ENCODE results near the gene RPS14.
A peak's percentile ranks its signal among the peaks of the same experiment; 100 is the strongest.

Gene RPS14

DNA sequence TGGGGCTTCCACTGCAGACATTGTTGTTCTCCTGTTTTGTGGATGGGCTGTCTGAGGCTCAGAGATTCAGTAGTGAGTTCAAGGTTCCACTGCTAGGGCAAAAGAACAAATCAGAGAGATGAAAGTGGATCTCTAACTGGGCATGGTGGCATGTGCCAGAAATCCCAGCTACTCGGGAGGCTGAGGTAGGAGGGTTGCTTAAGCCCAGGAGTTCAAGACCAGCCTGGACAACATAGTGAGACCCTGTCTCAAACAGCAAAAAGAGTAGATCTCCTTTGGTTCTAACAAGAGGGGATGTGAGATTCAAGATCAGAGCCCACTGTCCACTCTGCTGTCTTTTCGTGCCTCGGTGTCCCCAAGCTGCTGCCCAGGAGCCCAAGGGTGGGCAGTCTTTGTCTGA, 46.6 kb upstream of the RPS14 start:
- in situ Hi-C loops (cut with MboI; ENCODE audit: low pct_unique_long_range_greater_than_20kb, low sequenced_read_pairs, unreplicated experiment), result no loop called here
- TF ChIP-seq, protein P1, sequence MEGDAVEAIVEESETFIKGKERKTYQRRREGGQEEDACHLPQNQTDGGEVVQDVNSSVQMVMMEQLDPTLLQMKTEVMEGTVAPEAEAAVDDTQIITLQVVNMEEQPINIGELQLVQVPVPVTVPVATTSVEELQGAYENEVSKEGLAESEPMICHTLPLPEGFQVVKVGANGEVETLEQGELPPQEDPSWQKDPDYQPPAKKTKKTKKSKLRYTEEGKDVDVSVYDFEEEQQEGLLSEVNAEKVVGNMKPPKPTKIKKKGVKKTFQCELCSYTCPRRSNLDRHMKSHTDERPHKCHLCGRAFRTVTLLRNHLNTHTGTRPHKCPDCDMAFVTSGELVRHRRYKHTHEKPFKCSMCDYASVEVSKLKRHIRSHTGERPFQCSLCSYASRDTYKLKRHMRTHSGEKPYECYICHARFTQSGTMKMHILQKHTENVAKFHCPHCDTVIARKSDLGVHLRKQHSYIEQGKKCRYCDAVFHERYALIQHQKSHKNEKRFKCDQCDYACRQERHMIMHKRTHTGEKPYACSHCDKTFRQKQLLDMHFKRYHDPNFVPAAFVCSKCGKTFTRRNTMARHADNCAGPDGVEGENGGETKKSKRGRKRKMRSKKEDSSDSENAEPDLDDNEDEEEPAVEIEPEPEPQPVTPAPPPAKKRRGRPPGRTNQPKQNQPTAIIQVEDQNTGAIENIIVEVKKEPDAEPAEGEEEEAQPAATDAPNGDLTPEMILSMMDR (IDR thresholded peaks at IDR 0.05; ENCODE audit: extremely low read depth, insufficient read depth, missing control alignments), result no peak
- no peak for DNase-seq (ENCODE audit: low spot score)

DNA sequence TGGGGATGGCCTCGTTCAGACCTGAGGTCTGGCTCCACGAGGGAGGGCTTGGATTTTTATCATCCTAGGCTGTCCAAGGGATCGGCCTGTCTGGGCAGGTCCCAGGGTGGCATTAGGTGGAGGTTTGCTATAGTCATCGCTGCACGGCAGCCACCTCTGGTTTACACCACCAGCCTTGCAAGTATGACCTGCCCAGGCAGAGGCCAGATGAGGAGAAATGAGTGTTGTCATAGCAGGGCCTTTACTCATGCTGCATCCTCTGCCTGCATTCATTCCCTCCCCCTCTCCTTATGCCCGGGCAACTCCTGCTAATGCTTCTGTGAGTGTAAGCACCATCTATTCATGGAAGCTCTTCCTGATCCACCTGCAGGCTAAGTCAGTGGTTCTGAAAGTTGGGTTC, 43.1 kb upstream of the RPS14 start:
- DNase-seq (ENCODE audit: low spot score), result no peak
- TF ChIP-seq, protein P1 (IDR thresholded peaks at IDR 0.05; ENCODE audit: extremely low read depth, insufficient read depth, missing control alignments), result no peak
- in situ Hi-C loops (cut with MboI; ENCODE audit: low pct_unique_long_range_greater_than_20kb, low sequenced_read_pairs, unreplicated experiment), result no loop called here

DNA sequence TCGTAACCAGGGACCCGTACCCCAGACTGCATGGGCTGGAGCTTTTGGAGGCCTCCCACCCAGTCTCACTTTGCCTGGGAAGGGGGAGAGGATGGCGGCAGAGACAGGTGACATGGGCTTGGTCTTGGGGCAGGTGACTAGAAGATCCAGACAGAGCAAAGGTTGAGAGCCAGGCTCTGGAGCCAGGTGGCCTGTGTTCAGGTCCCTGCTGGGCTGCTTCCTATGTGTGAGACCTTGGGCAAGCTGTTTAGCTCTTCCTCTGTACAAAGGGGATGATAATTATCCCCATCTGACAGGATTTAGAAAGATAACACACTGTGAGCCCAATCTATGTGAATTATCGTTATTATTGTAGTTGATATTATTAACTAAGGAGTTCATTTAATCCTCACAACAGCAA, 42.3 kb upstream of the RPS14 start:
- TF ChIP-seq, protein P1 (IDR thresholded peaks at IDR 0.05; ENCODE audit: extremely low read depth, insufficient read depth, missing control alignments), result no peak
- in situ Hi-C loops (cut with MboI; ENCODE audit: low pct_unique_long_range_greater_than_20kb, low sequenced_read_pairs, unreplicated experiment), result no loop called here
- no peak for DNase-seq (ENCODE audit: low spot score)

DNA sequence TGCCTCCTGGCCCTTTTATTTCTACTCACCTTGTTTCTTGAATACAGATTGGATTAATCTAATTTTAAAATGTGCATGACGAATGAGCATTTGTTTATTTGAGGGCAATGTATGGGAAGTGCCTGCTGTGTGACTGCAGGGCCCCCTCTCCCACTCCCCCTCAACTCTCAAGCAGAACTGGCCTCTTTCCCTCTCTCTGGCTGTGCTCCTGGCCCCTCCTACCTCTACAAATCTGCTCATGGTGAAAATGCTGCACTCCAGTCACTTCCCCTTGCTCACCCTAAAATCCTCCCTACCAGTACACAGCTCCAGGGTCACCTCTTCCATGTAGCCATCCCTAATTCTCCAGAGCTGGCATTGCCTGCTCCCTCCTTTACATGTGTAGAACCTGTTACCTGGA, 41.2 kb upstream of the RPS14 start:
- TF ChIP-seq, protein P1 (IDR thresholded peaks at IDR 0.05; ENCODE audit: extremely low read depth, insufficient read depth, missing control alignments), result no peak
- DNase-seq (ENCODE audit: low spot score), result no peak
- in situ Hi-C loops (cut with MboI; ENCODE audit: low pct_unique_long_range_greater_than_20kb, low sequenced_read_pairs, unreplicated experiment), result no loop called here

DNA sequence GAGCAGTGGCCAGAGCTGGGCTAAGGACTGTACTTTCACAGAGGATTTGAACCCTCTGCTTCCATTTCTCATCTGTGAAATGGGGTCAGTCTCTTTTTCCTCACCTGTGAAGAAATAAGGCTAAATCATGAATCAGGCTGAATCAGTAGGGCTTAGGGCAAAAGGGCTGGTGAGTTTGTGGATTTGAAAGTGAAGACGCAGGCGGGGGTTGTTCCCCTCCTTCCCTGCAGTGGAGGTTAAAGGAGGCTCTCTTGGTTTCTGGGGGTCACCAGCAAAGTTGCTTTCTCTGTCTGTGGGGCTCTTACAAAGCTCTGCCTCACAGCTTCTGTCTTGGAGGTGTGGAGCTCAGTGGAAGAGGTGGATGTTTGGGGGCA, 40.7 kb upstream of the RPS14 start:
- TF ChIP-seq, protein P1 (IDR thresholded peaks at IDR 0.05; ENCODE audit: extremely low read depth, insufficient read depth, missing control alignments), result no peak
- in situ Hi-C loops (cut with MboI; ENCODE audit: low pct_unique_long_range_greater_than_20kb, low sequenced_read_pairs, unreplicated experiment), result no loop called here
- DNase-seq (ENCODE audit: low spot score), result no peak

DNA sequence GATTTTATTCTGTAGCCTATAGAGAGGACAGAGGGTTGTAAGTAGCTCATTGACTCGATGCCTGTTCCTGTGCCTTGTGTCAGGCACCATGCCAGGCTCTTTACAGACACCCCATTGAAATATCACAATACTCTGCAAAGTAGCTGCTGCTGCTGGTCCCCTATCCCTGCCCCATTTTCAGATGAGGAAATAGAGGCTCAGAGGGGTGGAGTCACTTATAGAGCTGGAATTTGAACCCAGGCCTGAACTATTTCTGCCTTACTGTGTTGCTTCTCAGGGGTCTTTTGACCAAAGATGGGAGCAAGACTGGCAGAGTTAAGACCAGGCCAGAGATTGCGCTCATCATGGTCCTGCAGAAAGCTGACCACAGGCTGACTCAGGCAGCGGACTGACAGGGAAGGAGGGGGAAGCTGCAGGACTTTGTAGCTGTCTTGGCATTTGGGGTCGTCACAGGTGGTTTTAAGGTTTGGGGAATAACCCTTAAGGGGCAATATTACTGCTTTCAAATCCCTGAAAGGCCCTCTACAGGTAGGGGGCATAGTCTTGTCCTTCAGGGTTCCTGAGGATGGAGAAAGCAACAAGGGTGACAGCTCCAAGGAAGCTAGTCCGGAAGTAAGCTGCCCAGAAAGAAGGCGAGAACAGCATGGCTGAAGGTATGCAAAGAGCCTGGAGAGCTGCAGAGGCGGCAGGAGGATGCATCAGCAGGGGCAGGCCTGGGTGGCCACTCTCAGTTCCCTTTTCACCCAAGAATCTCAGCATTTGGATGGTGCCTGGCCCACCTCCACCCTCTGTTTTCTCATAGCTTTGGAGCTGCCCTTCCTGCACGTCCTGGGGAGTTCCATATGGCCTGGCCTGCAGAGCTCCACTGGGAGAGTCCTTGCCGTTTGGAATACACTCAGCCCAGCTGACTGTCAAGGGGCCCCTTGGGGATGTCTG, 40.1 kb upstream of the RPS14 start:
- TF ChIP-seq, protein P1 (IDR thresholded peaks at IDR 0.05; ENCODE audit: extremely low read depth, insufficient read depth, missing control alignments), result no peak
- DNase-seq (ENCODE audit: low spot score), result peak; percentile 83
- in situ Hi-C loops (cut with MboI; ENCODE audit: low pct_unique_long_range_greater_than_20kb, low sequenced_read_pairs, unreplicated experiment), result no loop called here

All from GM13977 (cell line).